Measurements from ENCODE around the gene RHOXF1.
"Not testable (repeated sequence)": the region's sequence is repeated elsewhere in the genome, so short reads cannot be mapped to it uniquely, and the experiment has no call there.

RHOXF1 gene, protein sequence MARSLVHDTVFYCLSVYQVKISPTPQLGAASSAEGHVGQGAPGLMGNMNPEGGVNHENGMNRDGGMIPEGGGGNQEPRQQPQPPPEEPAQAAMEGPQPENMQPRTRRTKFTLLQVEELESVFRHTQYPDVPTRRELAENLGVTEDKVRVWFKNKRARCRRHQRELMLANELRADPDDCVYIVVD
- long read RNA-seq = 0 reads

DNA sequence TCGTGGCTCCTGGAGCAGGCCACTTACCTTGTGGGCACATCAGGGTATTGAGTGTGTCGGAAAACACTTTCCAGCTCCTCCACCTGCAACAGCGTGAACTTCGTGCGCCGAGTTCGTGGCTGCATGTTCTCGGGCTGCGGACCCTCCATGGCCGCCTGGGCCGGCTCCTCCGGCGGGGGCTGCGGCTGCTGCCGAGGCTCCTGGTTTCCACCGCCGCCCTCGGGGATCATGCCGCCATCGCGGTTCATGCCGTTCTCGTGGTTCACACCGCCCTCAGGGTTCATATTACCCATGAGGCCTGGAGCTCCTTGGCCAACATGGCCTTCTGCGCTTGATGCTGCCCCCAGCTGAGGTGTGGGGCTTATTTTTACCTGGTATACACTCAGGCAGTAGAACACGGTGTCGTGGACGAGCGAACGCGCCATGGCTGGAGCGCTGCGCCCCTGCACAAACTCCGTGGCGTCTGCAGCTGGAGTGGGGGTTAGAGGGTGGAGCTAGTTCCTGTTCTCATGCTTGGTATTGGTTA, at the start of gene RHOXF1:
TSS of gene RHOXF1 (minus strand) at position 476 of the 526 bp plus-strand sequence. CDS start at position 425, 51 bp downstream.
- no peak within 1 kb of the TSS for H3K4me3 ChIP-seq (replicated peaks; ENCODE audit: insufficient read depth, low read length)
- TF ChIP-seq SPI1 (IDR thresholded peaks at IDR 0.05; ENCODE audit: borderline replicate concordance, low read depth) = no peak
- no peak for TF ChIP-seq GABPA (IDR thresholded peaks at IDR 0.05; ENCODE audit: low read depth)
- TF ChIP-seq, protein P1, sequence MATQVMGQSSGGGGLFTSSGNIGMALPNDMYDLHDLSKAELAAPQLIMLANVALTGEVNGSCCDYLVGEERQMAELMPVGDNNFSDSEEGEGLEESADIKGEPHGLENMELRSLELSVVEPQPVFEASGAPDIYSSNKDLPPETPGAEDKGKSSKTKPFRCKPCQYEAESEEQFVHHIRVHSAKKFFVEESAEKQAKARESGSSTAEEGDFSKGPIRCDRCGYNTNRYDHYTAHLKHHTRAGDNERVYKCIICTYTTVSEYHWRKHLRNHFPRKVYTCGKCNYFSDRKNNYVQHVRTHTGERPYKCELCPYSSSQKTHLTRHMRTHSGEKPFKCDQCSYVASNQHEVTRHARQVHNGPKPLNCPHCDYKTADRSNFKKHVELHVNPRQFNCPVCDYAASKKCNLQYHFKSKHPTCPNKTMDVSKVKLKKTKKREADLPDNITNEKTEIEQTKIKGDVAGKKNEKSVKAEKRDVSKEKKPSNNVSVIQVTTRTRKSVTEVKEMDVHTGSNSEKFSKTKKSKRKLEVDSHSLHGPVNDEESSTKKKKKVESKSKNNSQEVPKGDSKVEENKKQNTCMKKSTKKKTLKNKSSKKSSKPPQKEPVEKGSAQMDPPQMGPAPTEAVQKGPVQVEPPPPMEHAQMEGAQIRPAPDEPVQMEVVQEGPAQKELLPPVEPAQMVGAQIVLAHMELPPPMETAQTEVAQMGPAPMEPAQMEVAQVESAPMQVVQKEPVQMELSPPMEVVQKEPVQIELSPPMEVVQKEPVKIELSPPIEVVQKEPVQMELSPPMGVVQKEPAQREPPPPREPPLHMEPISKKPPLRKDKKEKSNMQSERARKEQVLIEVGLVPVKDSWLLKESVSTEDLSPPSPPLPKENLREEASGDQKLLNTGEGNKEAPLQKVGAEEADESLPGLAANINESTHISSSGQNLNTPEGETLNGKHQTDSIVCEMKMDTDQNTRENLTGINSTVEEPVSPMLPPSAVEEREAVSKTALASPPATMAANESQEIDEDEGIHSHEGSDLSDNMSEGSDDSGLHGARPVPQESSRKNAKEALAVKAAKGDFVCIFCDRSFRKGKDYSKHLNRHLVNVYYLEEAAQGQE (IDR thresholded peaks at IDR 0.05; ENCODE audit: insufficient replicate concordance, low read depth) = no peak
- TF ChIP-seq, protein P2, sequence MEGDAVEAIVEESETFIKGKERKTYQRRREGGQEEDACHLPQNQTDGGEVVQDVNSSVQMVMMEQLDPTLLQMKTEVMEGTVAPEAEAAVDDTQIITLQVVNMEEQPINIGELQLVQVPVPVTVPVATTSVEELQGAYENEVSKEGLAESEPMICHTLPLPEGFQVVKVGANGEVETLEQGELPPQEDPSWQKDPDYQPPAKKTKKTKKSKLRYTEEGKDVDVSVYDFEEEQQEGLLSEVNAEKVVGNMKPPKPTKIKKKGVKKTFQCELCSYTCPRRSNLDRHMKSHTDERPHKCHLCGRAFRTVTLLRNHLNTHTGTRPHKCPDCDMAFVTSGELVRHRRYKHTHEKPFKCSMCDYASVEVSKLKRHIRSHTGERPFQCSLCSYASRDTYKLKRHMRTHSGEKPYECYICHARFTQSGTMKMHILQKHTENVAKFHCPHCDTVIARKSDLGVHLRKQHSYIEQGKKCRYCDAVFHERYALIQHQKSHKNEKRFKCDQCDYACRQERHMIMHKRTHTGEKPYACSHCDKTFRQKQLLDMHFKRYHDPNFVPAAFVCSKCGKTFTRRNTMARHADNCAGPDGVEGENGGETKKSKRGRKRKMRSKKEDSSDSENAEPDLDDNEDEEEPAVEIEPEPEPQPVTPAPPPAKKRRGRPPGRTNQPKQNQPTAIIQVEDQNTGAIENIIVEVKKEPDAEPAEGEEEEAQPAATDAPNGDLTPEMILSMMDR (IDR thresholded peaks at IDR 0.05; ENCODE audit: insufficient read depth, low read length) = no peak
- TF ChIP-seq POLR2AphosphoS5 (IDR thresholded peaks at IDR 0.05; ENCODE audit: low read depth) = no peak
- no peak within 1 kb of the TSS for H3K27ac ChIP-seq (replicated peaks)
- DNase-seq (ENCODE audit: low read depth in 1 of 2, low spot score in 1 of 2) = no peak
- H3K27me3 ChIP-seq (ENCODE audit: insufficient read depth, poor library complexity, severe bottlenecking) = no peaks in the 10 kb centered on the region

DNA sequence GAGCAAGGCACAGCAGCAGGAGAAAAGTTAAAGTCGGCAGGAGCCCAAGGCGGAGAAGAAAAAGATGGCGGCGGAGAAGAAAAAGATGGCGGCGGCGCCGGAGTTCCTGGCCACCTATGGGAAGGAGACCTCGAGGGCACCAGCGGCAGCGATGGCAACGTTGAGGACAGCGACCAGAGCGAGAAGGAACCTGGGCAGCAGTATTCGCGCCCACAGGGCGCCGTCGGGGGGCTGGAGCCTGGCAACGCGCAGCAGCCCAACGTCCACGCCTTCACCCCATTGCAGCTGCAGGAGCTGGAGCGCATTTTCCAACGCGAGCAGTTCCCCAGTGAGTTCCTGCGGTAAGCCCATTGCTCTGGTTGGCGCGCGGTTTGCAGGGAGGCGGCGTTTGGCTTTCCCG, 43.4 kb upstream of the RHOXF1 start:
- DNase-seq (ENCODE audit: low read depth in 1 of 2, low spot score in 1 of 2); H3K27ac ChIP-seq (replicated peaks); H3K4me3 ChIP-seq (replicated peaks; ENCODE audit: insufficient read depth, low read length); H3K27me3 ChIP-seq (ENCODE audit: insufficient read depth, poor library complexity, severe bottlenecking): not testable (repeated sequence)

DNA sequence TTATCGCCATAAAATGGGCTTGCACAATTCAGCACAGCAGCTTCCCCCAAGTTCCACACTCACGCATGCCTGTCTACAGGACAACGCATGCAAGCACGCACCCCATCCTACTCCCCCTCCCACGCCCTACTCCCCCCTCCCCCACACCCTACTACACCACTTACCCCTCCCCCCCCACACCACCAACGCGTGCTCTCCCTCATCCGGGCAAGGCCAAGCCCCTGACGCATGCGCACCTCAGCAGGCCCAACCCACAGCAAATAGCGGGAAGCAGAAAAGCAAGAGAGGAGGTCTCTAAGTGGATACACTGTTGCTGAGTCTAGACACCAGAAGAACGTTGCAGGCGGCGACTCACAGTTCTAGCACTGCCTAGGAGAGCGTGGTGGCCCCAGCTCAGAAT, 42.6 kb upstream of the RHOXF1 start, which contains the start of gene RHOXF2:
TSS of gene RHOXF2 (plus strand) at position 301 of the 400 bp plus-strand sequence. CDS start 138 bp downstream, outside the sequence.
- DNase-seq (ENCODE audit: low read depth in 1 of 2, low spot score in 1 of 2); H3K4me3 ChIP-seq (replicated peaks; ENCODE audit: insufficient read depth, low read length); H3K27me3 ChIP-seq (ENCODE audit: insufficient read depth, poor library complexity, severe bottlenecking): not testable (repeated sequence)

DNA sequence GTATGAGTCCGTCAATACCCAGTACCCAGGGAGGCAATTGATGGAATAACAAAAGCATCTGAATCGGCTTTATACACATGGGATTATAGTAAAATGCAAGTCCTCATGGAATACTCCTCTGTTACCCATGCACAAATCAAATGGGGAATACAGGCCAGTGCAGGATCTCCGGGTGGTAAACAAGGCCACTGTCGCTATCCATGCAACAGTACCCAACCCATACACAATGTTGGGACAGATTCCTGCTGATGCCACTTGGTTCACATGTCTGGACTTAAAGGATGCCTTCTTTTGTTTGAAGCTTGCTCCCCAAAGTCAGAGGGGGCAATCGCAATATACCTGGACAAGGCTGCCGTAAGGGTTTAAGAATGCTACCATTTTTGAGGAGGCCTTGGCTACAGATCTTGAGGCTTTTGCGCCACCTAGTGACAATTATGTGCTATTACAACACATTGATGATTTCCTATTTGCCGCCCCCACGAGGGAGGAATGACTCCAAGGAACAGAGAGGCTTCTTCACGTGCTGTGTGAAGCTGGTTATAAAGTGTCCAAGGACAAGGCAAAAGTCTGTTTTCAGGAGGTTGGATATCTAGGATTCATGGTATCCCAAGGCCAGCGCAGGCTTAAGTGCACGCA, 34.5 kb upstream of the RHOXF1 start:
- not testable (repeated sequence) for H3K27me3 ChIP-seq (ENCODE audit: insufficient read depth, poor library complexity, severe bottlenecking); H3K4me3 ChIP-seq (replicated peaks; ENCODE audit: insufficient read depth, low read length); DNase-seq (ENCODE audit: low read depth in 1 of 2, low spot score in 1 of 2); H3K27ac ChIP-seq (replicated peaks)

More for the DNA sequence above, 42.6 kb upstream of the RHOXF1 start, which contains the start of gene RHOXF2:
- H3K27ac ChIP-seq (replicated peaks) = not testable (repeated sequence)

DNA sequence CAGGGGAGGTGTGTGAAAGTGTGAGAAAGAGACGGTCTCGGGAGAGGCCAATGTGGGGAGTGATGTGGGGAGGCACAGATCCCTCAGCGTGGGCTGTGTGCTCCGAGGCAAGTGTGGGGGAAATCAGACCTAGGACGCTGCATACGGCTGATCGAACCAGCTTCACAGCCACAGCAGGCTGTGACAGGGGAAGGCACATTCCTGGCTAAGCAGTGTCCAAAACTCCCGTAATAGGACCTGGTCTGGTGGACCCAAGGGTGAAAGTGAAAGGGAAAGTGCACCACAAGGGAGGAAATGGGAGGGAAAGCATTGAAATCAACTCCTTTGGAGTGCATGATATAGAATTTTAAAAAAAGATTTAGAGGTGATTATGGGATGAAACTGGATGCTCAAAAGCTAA, 31.8 kb upstream of the RHOXF1 start:
- Histone ChIP-seq H3K4me3 (replicated peaks; ENCODE audit: insufficient read depth, low read length) (no peak overlapping the region), H3K27ac (replicated peaks) (no peak overlapping the region), H3K27me3 (ENCODE audit: insufficient read depth, poor library complexity, severe bottlenecking) (peaks cover 2% of the 10 kb centered on the region)
- no peak for TF ChIP-seq POLR2AphosphoS5 (IDR thresholded peaks at IDR 0.05; ENCODE audit: low read depth)
- no peak for TF ChIP-seq GABPA (IDR thresholded peaks at IDR 0.05; ENCODE audit: low read depth)
- TF ChIP-seq, protein P2 (IDR thresholded peaks at IDR 0.05; ENCODE audit: insufficient read depth, low read length) = no peak
- TF ChIP-seq, protein P1 (IDR thresholded peaks at IDR 0.05; ENCODE audit: insufficient replicate concordance, low read depth) = no peak
- no peak for TF ChIP-seq SPI1 (IDR thresholded peaks at IDR 0.05; ENCODE audit: borderline replicate concordance, low read depth)
- no peak for DNase-seq (ENCODE audit: low read depth in 1 of 2, low spot score in 1 of 2)

DNA sequence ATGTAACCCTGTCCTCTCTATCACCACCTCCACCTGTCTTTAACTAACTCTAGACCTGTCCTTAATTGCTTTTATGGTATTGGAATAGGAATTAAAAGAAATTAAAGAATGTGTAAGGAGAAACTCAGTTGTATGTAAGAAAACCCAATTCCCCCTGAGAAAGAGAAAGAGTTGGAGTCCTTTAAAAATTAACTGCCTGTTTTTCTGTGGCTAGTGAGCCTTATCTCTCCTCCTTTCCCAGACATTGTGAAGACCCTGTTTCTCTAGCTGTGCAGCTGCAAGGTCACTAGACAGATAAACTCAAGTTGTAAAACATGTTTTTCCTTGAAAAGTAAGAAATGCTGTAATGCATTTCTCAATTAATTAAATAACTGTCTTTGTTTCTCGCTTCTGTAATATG, 30.6 kb upstream of the RHOXF1 start:
- DNase-seq (ENCODE audit: low read depth in 1 of 2, low spot score in 1 of 2); H3K4me3 ChIP-seq (replicated peaks; ENCODE audit: insufficient read depth, low read length); H3K27ac ChIP-seq (replicated peaks); H3K27me3 ChIP-seq (ENCODE audit: insufficient read depth, poor library complexity, severe bottlenecking): not testable (repeated sequence)
